OCI-LY7 (cell line): ENCODE results near the gene TEDC1. TPM values are rescaled to one million over a fixed set of nuclear protein-coding genes. Genes with fewer than 3 reads are reported as not detected.

ENCODE experiments used
- BruUV-seq: library from RNA; stranded (reverse); fragments of 400-500 nt; replicated peaks from 2 replicates; lab custom pipeline; 2021; lab: Mats Ljungman, UMichigan
- CTCF ChIA-PET: fragments of 300-600 bp; sonication (Branson Sonifier 250); formaldehyde crosslinking; loops from one replicate; lab custom pipeline; 2022; ENCODE audit warnings: antibody characterized with exemption; ENCODE audit not compliant: unreplicated experiment; lab: Charles Lee
- POLR2A ChIA-PET: fragments of 300-600 bp; sonication (Branson Sonifier 250); formaldehyde crosslinking; loops from one replicate; lab custom pipeline; 2022; ENCODE audit warnings: antibody characterized with exemption; lab: Charles Lee
- DNase-seq: peaks from one replicate; pipeline ENCODE4 v3.0.0-alpha.2; 2015; ENCODE audit warnings: low spot score
- H2AFZ ChIP-seq: fragments of 200-600 bp; sonication (generic), shearing (Covaris generic); 2 replicates; pipeline ENCODE4 v1.6.1; 2014; ENCODE audit warnings: mild to moderate bottlenecking, antibody characterized with exemption, low read length, moderate library complexity
- H3K27ac ChIP-seq: fragments of 200-600 bp; sonication (generic); 2 replicates; pipeline ENCODE4 v1.5.1; 2014; ENCODE audit warnings: mixed run types, low read depth, mild to moderate bottlenecking, moderate library complexity, low read length, inconsistent platforms; ENCODE audit not compliant: poor library complexity, severe bottlenecking
- H3K36me3 ChIP-seq: fragments of 200-600 bp; sonication (generic); 2 replicates; pipeline ENCODE4 v1.6.1; 2014; ENCODE audit warnings: mild to moderate bottlenecking, antibody characterized with exemption, low read length, moderate library complexity, mixed read lengths; ENCODE audit not compliant: insufficient read depth
- H3K4me1 ChIP-seq: fragments of 200-600 bp; sonication (generic); 2 replicates; pipeline ENCODE4 v1.5.1; 2014; ENCODE audit warnings: mild to moderate bottlenecking, low read length; ENCODE audit not compliant: insufficient read depth, poor library complexity, severe bottlenecking
- H3K4me2 ChIP-seq: fragments of 200-600 bp; sonication (generic); 2 replicates; pipeline ENCODE4 v1.6.1; 2014; ENCODE audit warnings: mild to moderate bottlenecking, low read length
- H3K4me3 ChIP-seq: fragments of 200-600 bp; sonication (generic); 2 replicates; pipeline ENCODE4 v1.5.1; 2014; ENCODE audit warnings: mild to moderate bottlenecking, low read depth, low read length; ENCODE audit not compliant: poor library complexity, severe bottlenecking
- H3K79me2 ChIP-seq: fragments of 200-600 bp; sonication (generic); 2 replicates; pipeline ENCODE4 v1.6.1; 2016; ENCODE audit warnings: low read depth, mild to moderate bottlenecking, low read length, moderate library complexity, mixed read lengths; ENCODE audit not compliant: insufficient read depth
- H3K9me2 ChIP-seq: fragments of 200-600 bp; sonication (generic); 2 replicates; pipeline ENCODE4 v1.6.1; 2016; ENCODE audit warnings: mild to moderate bottlenecking, low read length, mixed read lengths; ENCODE audit not compliant: insufficient read depth
- H3K9me3 ChIP-seq: fragments of 200-600 bp; sonication (generic); 2 replicates; pipeline ENCODE4 v1.6.1; 2014; ENCODE audit warnings: mild to moderate bottlenecking, mixed run types, low read length, mixed read lengths
- H4K20me1 ChIP-seq: fragments of 200-600 bp; sonication (generic); 2 replicates; pipeline ENCODE4 v1.6.1; 2014; ENCODE audit warnings: mild to moderate bottlenecking, antibody characterized with exemption, low read length, moderate library complexity, mixed read lengths; ENCODE audit not compliant: insufficient read depth
- EZH2phosphoT487 ChIP-seq: fragments of 200-600 bp; sonication (generic); IDR thresholded peaks from 2 replicates; pipeline ENCODE4 v1.6.1; 2018; ENCODE audit warnings: low read depth, borderline replicate concordance, mild to moderate bottlenecking, mixed run types, antibody characterized with exemption, low read length, moderate library complexity, mixed read lengths
- intact Hi-C: fragments of 100-400 bp; cut with micrococcal nuclease; formaldehyde crosslinking; loops from one replicate; pipeline ENCODE4 v1.10.0; 2022; ENCODE audit not compliant: unreplicated experiment
- total RNA-seq, 2 experiments: library from RNA; depleted of rRNA in 1 of 2; stranded (reverse); fragments of >200 nt in 1 of 2; shearing (Covaris generic) in 1 of 2; gene quantifications; 2 replicates each; pipeline ENCODE4 v1.2.3, GENCODE V29; 2014 to 2022
- TF ChIP-seq, protein P1 (sequence below): fragments of 200-600 bp; sonication (generic); conservative IDR thresholded peaks from 2 replicates; pipeline ENCODE4 v1.5.1; 2014; ENCODE audit warnings: mild to moderate bottlenecking, antibody characterized with exemption, low read length, moderate library complexity, mixed read lengths

TEDC1 gene
- total RNA-seq, 2 experiments from 2014 or later, result 53.2 to 55.8 TPM

DNA sequence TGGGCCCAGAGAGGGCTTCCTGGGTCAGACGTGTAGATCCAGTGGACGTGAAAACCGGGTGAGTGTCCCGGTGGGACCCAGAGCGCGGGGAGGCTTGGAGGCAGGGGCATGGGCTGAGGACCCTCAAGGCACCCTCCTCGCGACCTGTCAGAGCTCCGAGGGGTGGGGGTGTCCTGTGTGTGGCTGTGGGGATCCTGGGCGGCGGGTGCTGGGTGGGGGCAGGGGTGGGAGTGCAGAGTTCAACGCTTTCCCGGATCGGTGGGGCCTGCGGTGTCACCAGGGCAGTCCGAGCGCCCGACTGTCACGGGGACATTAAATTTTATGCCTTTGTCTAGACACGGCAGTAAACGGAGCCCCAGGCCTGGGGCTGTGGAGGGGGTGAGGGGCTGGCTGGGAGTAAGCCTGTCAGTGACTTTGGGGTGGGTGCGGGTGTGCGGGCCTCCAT is 36.4 kb downstream of the TEDC1 start:
- ChIA-PET POLR2A (no interaction called here), CTCF (no interaction called here)
- H4K20me1 ChIP-seq, result no peaks in the 10 kb centered on the region
- no peaks in the 10 kb centered on the region for H3K79me2 ChIP-seq
- no peak overlapping the region for H2AFZ ChIP-seq
- H3K4me1 ChIP-seq, result peaks cover 41% of the 10 kb centered on the region
- intact Hi-C loops, result no loop called here
- no peaks in the 10 kb centered on the region for H3K9me2 ChIP-seq
- no peaks in the 10 kb centered on the region for H3K9me3 ChIP-seq
- H3K36me3 ChIP-seq, result no peaks in the 10 kb centered on the region
- H3K4me3 ChIP-seq, result no peak overlapping the region
- TF ChIP-seq, protein P1, sequence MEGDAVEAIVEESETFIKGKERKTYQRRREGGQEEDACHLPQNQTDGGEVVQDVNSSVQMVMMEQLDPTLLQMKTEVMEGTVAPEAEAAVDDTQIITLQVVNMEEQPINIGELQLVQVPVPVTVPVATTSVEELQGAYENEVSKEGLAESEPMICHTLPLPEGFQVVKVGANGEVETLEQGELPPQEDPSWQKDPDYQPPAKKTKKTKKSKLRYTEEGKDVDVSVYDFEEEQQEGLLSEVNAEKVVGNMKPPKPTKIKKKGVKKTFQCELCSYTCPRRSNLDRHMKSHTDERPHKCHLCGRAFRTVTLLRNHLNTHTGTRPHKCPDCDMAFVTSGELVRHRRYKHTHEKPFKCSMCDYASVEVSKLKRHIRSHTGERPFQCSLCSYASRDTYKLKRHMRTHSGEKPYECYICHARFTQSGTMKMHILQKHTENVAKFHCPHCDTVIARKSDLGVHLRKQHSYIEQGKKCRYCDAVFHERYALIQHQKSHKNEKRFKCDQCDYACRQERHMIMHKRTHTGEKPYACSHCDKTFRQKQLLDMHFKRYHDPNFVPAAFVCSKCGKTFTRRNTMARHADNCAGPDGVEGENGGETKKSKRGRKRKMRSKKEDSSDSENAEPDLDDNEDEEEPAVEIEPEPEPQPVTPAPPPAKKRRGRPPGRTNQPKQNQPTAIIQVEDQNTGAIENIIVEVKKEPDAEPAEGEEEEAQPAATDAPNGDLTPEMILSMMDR, result no peak
- no peak for TF ChIP-seq EZH2phosphoT487
- no peak overlapping the region for H3K27ac ChIP-seq
- H3K4me2 ChIP-seq, result peak overlapping the region; percentile 79; the same call in 1 of the 2 replicates
- DNase-seq, result no peak
- no TSS peak for BruUV-seq

DNA sequence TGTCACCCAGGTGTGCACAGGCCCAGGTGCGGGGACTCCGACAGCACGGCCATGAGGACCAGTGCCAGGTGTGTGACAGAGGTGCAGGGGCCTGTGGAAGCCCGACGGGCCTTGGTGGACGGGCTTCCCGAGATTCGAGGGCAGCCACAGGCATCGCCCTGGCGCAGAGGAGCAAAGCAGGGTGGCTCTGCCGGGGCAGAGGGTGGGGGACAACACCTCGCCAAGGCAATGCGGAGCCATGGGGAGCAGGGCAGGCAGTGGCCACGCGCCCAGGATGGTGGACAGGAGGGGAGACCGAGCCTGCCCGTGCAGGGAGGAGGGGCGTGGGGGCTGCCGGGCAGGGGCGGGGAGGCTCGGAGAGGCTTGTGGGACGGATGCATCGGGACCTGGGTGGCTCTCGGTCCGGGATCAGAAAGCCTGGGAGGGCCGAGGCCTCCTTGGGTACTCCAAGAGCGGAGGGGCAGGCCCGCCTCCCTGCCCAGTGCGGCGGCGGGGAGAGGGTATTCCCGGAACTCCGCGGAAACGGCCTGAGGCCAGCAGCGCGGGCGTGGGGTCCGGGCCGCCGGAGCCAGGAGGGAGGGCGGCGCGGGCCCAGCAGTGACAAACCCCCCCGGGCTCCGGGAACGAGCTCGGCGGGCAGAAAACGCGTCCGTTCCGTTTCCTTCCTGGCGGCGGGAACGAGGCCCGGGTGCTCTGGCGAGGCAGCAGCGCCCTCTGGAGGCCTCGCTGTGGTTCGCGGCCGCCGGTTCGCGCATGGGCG is 37.0 kb downstream of the TEDC1 start:
- Histone ChIP-seq H3K4me3 (peak overlapping the region; percentile 64), H3K79me2 (no peaks in the 10 kb centered on the region), H3K9me2 (no peaks in the 10 kb centered on the region), H3K4me2 (peak overlapping the region; percentile 79), H3K4me1 (peaks cover 47% of the 10 kb centered on the region), H3K27ac (no peak overlapping the region), H3K36me3 (no peaks in the 10 kb centered on the region), H2AFZ (peak overlapping the region; percentile 90), H4K20me1 (no peaks in the 10 kb centered on the region), H3K9me3 (no peaks in the 10 kb centered on the region)
- TF ChIP-seq, protein P1, result peak; percentile 76
- no peak for TF ChIP-seq EZH2phosphoT487
- POLR2A ChIA-PET, result no interaction called here
- no TSS peak for BruUV-seq
- CTCF ChIA-PET, result no interaction called here
- intact Hi-C loops, result loop anchor here (1.0 to 2.0 kb wide), 2 partner anchors 47 to 157 kb away; no protein-coding TSS in a partner anchor
- peak; percentile 84 for DNase-seq
